Body of pancreas (tissue), 4 donors: ENCODE results near the gene CLSTN1. TPM values are rescaled to one million over a fixed set of nuclear protein-coding genes. Genes with fewer than 3 reads are reported as not detected.

Experiments
- ATAC-seq: fragments of 150-250 bp; one replicate; pipeline ENCODE4 v1.9.1; 2016
- DNase-seq, 4 donors: peaks; one replicate each; pipeline ENCODE4 v3.0.0-alpha.2; 2019
- H3K27ac ChIP-seq, 4 donors: fragments of 200-600 bp; sonication (generic); 1 replicate in 3 of 4; 2 replicates in 1 of 4; pipeline versions ENCODE4 v1.5.1 to v1.6.1; 2016 to 2019; ENCODE audit warnings: mild to moderate bottlenecking in 1 of 4, mixed read lengths in 1 of 4, moderate library complexity in 1 of 4
- H3K27me3 ChIP-seq, 2 donors: fragments of 200-600 bp; sonication (generic); one replicate each; pipeline ENCODE4 v1.6.0; 2016; ENCODE audit warnings: mild to moderate bottlenecking in 1 of 2
- H3K36me3 ChIP-seq, 2 donors: fragments of 200-600 bp; sonication (generic); replicated peaks in 1 of 2; 2 replicates each; pipeline ENCODE4 v1.5.1; 2016; ENCODE audit warnings: low read depth in 2 of 2; ENCODE audit not compliant: insufficient read depth in 1 of 2
- H3K4me1 ChIP-seq: fragments of 200-600 bp; sonication (generic); one replicate; pipeline ENCODE4 v1.6.0; 2016
- H3K4me3 ChIP-seq, 2 donors: fragments of 200-600 bp; sonication (generic); 1 replicate in 1 of 2; 2 replicates in 1 of 2; pipeline ENCODE4 v1.5.1; 2016 to 2019
- H3K9me3 ChIP-seq, 3 donors: fragments of 200-600 bp; sonication (generic); 1 replicate in 2 of 3; 2 replicates in 1 of 3; pipeline ENCODE4 v1.5.1; 2016
- POLR2A ChIP-seq, 3 donors: fragments of 450-650 bp; IDR thresholded peaks; one replicate each; pipeline ENCODE4 v1.6.1; 2016; ENCODE audit warnings: antibody characterized with exemption in 3 of 3, mild to moderate bottlenecking in 2 of 3
- WGBS, 2 donors: methylation state at CpG; one replicate each; pipeline ENCODE4 v1.1.5; 2017; 5-methylcytosine and 5-hydroxymethylcytosine counted together
- intact Hi-C: fragments of 100-400 bp; cut with DNase I; formaldehyde crosslinking; loops from one replicate; pipeline ENCODE4 v1.15.1; 2023
- total RNA-seq, 2 donors: library from RNA; depleted of rRNA; stranded (reverse); fragments of >200 nt; gene quantifications; one replicate each; pipeline ENCODE4 v1.1.0, GENCODE V29; 2016
- TF ChIP-seq, protein P1 (sequence below), 7 experiments: fragments of 450-650 bp in 4 of 7; fragments of 200-600 bp in 3 of 7; sonication (generic) in 3 of 7; IDR thresholded peaks; one replicate each; pipeline ENCODE4 v1.5.1; 2016 to 2019; ENCODE audit warnings: antibody characterized with exemption in 7 of 7

Gene CLSTN1
- total RNA-seq, 2 donors from 2014 or later: 60.2 to 64.6 TPM

DNA sequence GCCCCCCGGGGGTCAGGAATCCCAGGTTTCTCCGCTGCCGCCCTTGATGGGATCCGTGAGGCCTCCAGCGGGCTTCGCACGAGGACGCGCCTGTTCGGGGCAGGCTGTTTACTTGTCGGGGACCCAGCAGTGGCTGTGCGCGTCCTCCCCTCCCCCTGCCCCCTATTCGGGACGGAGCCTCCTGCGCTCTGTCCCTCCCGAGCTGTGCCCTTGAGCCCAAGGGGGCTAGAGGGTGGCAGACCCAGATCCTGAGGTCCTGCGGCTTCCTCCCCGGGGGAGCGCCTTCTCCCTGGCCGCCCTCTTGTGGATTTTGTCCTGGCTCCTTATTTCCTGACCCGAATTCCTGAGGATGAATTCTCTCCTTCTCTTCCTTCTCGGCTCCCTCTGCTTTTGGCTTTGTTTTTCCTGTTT lies 133.8 kb downstream of the CLSTN1 start:
- no peaks in the 10 kb centered on the region for H3K36me3 ChIP-seq
- ATAC-seq (peak; percentile 38), DNase-seq (peak; percentile 33 to 49 (median 46))
- peak overlapping the region in 1 of 4 donors; percentile 18 for H3K27ac ChIP-seq
- H3K4me1 ChIP-seq: peaks cover 31% of the 10 kb centered on the region
- peak overlapping the region; percentile 30 to 43 for H3K4me3 ChIP-seq
- intact Hi-C loops: no loop called here
- TF ChIP-seq POLR2A (IDR thresholded peaks at IDR 0.05): no peak
- TF ChIP-seq, protein P1, sequence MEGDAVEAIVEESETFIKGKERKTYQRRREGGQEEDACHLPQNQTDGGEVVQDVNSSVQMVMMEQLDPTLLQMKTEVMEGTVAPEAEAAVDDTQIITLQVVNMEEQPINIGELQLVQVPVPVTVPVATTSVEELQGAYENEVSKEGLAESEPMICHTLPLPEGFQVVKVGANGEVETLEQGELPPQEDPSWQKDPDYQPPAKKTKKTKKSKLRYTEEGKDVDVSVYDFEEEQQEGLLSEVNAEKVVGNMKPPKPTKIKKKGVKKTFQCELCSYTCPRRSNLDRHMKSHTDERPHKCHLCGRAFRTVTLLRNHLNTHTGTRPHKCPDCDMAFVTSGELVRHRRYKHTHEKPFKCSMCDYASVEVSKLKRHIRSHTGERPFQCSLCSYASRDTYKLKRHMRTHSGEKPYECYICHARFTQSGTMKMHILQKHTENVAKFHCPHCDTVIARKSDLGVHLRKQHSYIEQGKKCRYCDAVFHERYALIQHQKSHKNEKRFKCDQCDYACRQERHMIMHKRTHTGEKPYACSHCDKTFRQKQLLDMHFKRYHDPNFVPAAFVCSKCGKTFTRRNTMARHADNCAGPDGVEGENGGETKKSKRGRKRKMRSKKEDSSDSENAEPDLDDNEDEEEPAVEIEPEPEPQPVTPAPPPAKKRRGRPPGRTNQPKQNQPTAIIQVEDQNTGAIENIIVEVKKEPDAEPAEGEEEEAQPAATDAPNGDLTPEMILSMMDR (IDR thresholded peaks at IDR 0.05): peak in 2 of 7 experiments; percentile 6 to 13
- H3K27me3 ChIP-seq: no peaks in the 10 kb centered on the region
- H3K9me3 ChIP-seq: no peaks in the 10 kb centered on the region
- WGBS, 2 donors: 21 to 23% methylated on average over 7 to 23 of the region's 23 CpGs

DNA sequence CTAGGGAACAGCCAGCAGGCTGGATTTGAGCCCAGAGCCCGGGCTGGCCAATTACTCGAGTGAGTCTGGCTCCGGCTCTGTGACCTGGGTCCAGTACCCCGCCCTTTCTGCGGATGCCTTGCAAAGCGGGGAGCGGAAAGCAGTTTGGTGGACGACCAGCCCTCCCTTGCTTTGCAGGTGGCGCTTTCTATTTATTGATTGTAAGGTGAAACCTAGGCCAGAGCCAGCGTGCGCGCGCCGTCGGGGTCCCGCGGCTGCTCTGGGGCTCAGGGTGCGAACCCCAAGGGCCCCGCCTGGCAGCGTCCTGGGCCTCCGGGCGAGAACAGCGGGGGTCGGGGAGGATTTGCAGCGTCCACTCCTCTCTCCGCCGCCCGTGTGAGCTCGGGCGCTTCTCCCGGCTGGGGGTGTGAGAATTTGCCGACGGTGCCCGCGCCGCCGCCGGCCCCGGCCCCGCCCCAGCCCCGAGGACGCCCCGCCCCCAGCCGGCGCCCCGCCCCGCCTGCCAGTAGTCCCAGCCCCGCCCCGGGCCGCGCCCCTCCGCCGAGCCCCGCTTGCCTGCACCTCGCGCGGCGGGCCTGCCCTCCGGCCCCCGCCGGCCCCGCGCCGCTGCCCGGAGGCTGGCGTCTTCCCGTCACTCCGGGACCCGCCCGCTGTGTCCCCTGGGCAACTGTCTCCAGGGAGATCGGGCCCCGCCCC lies 134.6 kb downstream of the CLSTN1 start:
- Histone ChIP-seq H3K36me3 (no peaks in the 10 kb centered on the region), H3K27ac (peak overlapping the region in 1 of 4 donors; percentile 18), H3K27me3 (no peaks in the 10 kb centered on the region), H3K4me3 (peak overlapping the region; percentile 30 to 55), H3K4me1 (peaks cover 31% of the 10 kb centered on the region), H3K9me3 (no peaks in the 10 kb centered on the region)
- TF ChIP-seq, protein P1 (IDR thresholded peaks at IDR 0.05): no peak
- TF ChIP-seq POLR2A (IDR thresholded peaks at IDR 0.05): no peak
- intact Hi-C loops: no loop called here
- whole genome bisulfite sequencing, 2 donors: 1 to 3% methylated on average over 8 to 25 of the region's 72 CpGs
- DNase-seq (peak; percentile 85 to 91 (median 86)), ATAC-seq (peak; percentile 90)

DNA sequence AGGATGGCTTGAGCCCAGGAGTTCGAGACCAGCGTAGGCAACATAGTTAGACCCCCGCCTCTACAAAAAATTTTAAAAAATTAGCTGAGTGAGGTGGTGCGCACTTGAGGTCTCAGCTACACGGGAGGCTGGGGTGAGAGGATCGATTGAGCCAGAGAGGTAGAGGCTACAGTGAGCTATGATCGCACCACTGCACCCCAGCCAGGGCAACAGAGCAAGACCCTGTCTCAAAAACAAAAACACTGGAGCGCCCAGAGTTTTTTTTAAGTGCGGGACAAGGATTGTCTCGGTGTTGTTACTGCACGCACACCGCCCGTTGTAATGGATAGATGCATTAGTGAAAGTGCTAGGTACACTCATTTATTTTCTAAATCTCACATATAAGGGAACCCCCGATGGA lies 135.2 kb downstream of the CLSTN1 start:
- ATAC-seq: no peak
- H3K4me1 ChIP-seq: peaks cover 31% of the 10 kb centered on the region
- no peaks in the 10 kb centered on the region for H3K27me3 ChIP-seq
- intact Hi-C loops: no loop called here
- WGBS, 2 donors: 50 to 59% methylated on average over 8 to 14 of the region's 14 CpGs
- no peak overlapping the region for H3K4me3 ChIP-seq
- no peak overlapping the region for H3K27ac ChIP-seq
- TF ChIP-seq, protein P1 (IDR thresholded peaks at IDR 0.05): no peak
- TF ChIP-seq POLR2A (IDR thresholded peaks at IDR 0.05): no peak
- H3K9me3 ChIP-seq: no peaks in the 10 kb centered on the region
- DNase-seq: no peak
- no peaks in the 10 kb centered on the region for H3K36me3 ChIP-seq

DNA sequence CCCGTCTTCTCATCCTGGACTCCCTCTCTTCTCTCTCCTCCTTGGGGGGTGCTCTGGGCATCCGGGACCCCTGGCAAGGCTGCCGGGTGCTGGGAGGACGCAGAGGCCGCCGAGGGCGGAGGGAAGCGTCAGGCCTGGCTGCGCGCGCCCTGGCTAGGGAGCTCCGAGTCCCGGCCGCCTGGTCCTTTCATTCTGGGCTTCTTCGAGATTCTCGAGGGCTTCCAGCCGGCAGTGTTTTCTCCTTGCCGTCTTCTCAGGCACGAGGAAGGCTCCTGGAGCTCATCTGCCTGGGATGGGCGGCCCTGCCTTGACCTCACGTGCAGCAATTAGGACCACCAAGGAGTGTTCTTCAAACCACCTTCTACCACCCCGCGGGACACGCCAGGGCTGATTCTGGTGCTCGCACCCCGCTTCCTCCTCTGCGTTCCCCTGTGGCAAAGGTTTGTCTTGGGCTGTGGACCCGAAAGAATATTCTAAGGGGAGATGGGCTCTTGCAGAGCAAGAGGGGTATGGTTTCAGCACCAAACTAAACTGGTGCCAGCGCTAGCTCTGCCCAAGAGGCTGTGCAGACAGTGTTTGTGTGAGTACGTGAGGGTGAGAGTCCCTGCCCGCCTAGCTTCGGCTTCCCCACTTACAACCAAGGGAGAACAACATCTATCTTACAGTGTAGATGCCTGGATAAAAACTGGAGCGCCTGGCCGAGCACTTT lies 135.7 kb downstream of the CLSTN1 start:
- H3K9me3 ChIP-seq: no peaks in the 10 kb centered on the region
- DNase-seq: peak; percentile 23 to 36 (median 30)
- no peaks in the 10 kb centered on the region for H3K36me3 ChIP-seq
- no peak for ATAC-seq
- H3K27ac ChIP-seq: peak overlapping the region in 1 of 4 donors; percentile 1
- peak overlapping the region; percentile 35 to 41 for H3K4me3 ChIP-seq
- TF ChIP-seq, protein P1 (IDR thresholded peaks at IDR 0.05): no peak
- no peak for TF ChIP-seq POLR2A (IDR thresholded peaks at IDR 0.05)
- intact Hi-C loops: no loop called here
- 6 to 9% methylated on average over 15 to 34 of the region's 34 CpGs for WGBS, 2 donors
- no peaks in the 10 kb centered on the region for H3K27me3 ChIP-seq
- peaks cover 31% of the 10 kb centered on the region for H3K4me1 ChIP-seq
